ENCODE results near the gene FSIP1.

Gene FSIP1

GRCh38 chr15:39616731-39617455 is 165.7 kb downstream of the FSIP1 start:
- no peak for DNase-seq

DNA sequence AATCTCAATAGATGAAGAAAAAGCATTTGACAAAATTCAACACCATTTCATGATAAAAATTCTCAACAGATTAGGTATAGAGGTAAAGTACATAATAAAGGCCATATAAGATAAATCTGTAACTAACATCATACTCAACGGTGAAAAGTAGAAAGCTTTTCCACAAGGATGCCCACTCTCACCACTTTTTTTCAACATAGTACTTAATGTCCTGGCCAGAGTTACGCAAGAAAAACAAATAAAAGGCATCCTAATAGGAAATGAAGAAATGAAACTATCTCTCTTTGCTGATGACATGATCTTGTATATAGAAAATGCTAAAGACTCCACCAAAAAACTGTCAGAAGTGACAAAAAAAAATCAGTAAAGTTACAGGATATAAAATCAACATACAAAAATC is 168.8 kb downstream of the FSIP1 start:
- DNase-seq: no peak

GRCh38 chr15:39613271-39613670 is 169.4 kb downstream of the FSIP1 start:
- no peak for DNase-seq

DNA sequence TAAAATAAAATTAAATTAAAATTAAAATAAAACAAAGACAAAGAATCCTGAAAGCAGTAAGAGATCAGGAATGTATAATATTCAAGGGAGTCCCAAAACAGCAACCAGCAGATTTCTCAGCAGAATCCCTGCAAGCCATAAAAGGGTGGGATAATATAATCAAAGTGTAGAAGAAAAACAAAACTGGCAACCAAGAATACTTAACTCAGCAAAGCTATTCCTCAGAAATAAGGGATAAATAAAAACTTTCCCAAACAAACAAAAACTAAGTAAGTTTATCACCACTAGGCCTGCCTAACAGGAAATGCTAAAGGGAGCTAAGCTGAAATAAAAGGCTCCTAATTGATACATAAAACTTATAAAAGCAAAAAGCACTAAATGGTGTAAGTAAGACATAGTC is 172.0 kb downstream of the FSIP1 start:
- no peak for DNase-seq

GRCh38 chr15:39609166-39609916 is 173.3 kb downstream of the FSIP1 start:
- DNase-seq: no peak

DNA sequence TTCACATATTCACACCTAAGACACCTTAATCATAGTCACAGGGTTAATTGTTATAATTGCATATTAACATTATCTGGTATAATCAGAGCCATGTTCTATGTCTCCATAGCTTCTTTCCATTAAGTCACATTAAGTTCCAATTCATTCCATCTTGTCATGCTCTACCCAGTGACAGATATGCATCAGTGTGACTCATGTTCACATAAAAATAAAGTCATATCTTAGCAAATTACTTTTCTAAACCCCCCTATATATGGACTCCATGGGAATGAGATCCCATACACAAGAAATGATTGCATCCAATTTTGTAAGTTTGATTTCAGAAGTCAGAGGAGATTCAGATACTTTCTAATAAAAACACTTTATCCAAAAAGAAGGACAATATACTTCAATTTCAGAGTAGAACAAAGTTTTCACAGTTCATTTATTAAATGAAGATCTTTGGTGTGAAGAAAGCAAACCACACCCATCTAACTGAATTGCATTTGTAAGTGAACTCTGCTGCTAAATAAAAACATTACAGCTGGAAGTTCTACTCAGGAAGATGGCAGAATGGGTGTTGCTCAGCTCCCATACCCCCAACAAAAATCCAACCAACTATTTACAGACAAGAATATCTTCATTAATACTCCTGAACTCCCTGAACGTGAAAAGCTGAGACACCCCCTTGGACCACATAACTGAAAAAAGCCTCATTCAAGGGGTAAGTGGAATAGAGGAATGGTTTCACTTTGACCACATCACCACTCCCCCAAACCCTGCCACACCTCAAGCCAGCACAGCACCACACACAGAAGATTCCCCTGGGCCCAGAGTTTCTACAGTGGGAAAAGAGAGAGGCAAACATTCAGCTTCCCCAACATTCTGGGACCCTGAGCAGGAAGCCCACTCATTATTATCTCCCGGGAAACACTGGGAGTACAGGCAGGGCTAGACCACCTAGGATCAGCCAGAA is 174.2 kb downstream of the FSIP1 start:
- DNase-seq: no peak

GRCh38 chr15:39605146-39605545 is 177.5 kb downstream of the FSIP1 start:
- no peak for DNase-seq

- no peak for DNase-seq
Measured at GRCh38 chr15:39602143-39602542, 180.5 kb downstream of the FSIP1 start.

DNA sequence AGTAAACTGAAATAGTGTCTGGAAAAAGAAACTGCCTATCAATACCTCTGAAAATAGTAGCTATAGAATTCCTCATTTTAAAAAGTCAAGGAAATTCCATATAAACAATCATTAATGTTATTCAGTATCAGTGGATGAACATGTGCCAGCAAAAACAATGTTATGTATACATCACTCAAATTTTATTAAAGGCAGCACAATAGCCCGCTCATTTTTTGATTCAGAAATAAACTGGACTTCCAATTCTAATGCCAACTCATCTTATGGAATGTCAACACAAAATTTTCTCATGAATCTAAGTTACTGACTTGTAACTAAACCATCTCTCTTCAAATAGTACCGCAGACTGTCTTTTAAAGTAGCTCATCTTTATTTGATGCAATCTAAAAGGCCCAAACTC is 182.8 kb downstream of the FSIP1 start:
- peak; percentile 52 for DNase-seq

GRCh38 chr15:39598958-39599845 is 183.4 kb downstream of the FSIP1 start:
- peak; percentile 45 for DNase-seq

DNA sequence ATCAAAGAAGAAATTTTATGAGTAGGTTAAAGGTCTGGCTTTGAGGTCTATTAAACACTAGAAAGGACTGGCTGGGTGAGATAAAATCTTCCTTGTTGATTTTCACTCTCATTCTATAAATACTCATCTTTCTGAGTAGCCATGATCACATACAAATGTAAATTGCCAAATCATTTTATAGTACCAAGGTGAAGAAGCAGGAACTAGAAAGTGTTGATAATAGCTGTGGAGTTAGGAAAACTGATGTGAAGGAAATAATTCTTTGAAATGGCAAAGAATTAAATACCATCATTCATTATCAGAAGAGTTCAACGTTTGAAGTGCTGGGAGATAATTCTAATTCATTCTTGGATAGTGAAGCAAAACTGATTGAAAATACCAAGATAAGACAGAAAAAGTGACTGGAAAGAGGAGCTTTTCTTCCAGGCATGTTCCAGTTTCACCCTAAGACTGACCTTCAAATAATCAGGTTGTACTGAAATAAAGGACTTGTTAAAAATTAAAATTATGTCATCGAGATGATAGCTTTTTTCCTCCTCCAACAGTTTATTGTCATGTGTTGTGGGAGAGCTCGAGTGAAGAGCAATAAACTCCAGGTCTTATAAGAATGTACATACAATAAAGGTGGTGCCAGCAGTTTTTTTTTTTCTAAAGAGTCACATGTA is 184.3 kb downstream of the FSIP1 start:
- peak; percentile 70 for DNase-seq

- DNase-seq: peak; percentile 77
Measured at GRCh38 chr15:39597751-39598185, 184.9 kb downstream of the FSIP1 start.

DNA sequence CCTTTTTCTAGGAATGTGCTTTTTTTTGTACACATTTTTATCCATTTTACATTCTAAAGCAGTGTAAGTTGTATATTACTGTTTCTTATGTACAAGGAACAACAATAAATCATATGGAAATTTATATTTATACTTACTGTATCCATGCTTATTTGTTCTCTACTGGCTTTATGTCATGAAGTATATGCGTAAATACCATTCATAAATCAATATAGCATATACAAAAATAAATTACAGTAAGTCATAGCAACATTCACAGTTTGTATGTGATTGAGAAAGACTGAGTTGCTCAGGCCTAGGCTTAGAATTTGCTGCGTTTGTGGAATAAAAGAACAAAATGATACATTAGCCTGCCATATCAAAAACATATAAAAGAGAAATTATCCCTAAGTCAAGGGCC is 185.3 kb downstream of the FSIP1 start:
- no peak for DNase-seq

GRCh38 chr15:39596358-39597051 is 186.1 kb downstream of the FSIP1 start:
- DNase-seq: peak; percentile 37

DNA sequence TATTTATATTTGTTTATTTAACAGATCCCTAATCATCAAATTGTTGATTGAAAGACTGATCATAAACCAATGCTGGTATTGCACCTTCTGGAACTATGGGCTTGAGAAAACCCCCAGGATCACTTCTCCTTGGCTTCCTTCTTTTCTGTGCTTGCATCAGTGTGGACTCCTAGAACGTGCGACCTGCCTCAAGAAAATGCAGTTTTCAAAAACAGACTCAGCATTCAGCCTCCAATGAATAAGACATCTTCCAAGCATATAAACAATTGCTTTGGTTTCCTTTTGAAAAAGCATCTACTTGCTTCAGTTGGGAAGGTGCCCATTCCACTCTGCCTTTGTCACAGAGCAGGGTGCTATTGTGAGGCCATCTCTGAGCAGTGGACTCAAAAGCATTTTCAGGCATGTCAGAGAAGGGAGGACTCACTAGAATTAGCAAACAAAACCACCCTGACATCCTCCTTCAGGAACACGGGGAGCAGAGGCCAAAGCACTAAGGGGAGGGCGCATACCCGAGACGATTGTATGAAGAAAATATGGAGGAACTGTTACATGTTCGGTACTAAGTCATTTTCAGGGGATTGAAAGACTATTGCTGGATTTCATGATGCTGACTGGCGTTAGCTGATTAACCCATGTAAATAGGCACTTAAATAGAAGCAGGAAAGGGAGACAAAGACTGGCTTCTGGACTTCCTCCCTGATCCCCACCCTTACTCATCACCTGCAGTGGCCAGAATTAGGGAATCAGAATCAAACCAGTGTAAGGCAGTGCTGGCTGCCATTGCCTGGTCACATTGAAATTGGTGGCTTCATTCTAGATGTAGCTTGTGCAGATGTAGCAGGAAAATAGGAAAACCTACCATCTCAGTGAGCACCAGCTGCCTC is 187.1 kb downstream of the FSIP1 start:
- DNase-seq: peak; percentile 36

- DNase-seq: peak; percentile 64
Measured at GRCh38 chr15:39594446-39595337, 187.9 kb downstream of the FSIP1 start.

DNA sequence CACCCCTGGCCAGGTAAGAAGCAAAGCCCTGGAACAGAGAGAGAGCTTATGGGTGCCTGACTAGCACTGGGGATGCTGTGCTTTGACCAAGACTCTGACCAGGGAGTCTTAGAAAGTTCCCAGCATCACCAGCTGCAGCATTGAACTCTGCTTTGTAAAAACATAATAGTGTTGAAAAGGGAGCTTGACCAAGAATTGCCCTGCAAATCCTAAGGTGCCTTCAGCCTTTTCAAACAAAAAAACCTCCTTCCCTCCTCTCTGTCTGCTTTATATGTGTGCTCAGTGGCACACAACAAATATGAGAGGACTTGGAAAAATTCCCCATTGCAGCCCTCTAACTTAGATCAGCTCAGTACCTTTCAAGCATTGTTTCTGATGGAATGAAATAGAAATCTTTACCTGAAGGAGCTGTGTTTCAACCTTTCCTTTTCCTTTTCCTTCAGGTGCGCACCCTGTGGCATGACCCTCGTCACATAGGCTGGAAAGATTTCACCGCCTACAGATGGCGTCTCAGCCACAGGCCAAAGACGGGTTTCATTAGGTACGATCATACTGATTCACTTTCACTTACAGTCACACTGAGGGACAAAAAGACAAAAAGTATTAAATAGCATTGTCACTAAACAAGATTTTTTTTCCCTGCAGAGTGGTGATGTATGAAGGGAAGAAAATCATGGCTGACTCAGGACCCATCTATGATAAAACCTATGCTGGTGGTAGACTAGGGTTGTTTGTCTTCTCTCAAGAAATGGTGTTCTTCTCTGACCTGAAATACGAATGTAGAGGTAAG is 188.8 kb downstream of the FSIP1 start:
- no peak for DNase-seq
